ENCODE measurements around the gene HES1.

- TF ChIP-seq CTCF (IDR thresholded peaks at IDR 0.05): peak in 1 of 4 experiments; percentile 3
- TF ChIP-seq POLR2A (IDR thresholded peaks at IDR 0.05): peak; percentile 43 to 60
- TF ChIP-seq POLR2AphosphoS5 (IDR thresholded peaks at IDR 0.05): peak; percentile 94
Measured at GRCh38 chr3:194134757-194135515, 1.0 kb upstream of the HES1 start.
